ENCODE results near the gene SLF2. TPM values are rescaled to one million over a fixed set of nuclear protein-coding genes. Genes with fewer than 3 reads are reported as not detected.

Gene SLF2
- total RNA-seq, 1 experiment from 2014 or later, result 14.3 TPM

DNA sequence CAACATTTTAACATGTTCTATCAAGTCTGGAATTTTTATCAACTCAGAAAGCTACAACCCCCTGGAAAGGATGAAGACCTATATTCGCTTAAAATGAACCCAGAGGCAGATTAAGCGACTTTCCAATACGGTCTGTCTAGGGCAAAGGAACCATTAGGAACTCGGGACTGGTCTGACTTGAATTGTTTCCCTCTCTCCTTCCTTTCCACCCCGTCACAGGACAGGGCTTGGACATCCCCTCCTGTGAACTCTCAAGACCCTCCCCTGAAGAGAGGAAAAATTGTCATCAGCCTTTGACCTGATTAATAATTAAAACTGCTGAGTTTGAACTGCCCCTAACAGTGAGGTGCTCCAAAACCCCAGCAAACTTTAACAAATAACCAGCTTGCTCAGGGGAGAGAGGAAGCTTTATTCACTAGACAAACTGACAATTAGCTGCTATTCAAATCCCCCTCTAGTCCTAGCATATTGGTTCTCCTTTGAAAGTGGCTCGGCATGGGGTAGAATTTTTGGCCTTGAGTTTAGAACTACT lies 22.6 kb upstream of the SLF2 start:
- Mint-ChIP-seq H3K27me3 (ENCODE audit: low read depth) (peaks cover 6% of the 10 kb centered on the region; the same call in 1 of the 2 replicates), H3K9me3 (peaks cover 6% of the 10 kb centered on the region), H3K4me1 (peaks cover 14% of the 10 kb centered on the region), H3K4me3 (no peak overlapping the region), H3K27ac (no peak overlapping the region), H3K36me3 (no peaks in the 10 kb centered on the region)
- no peak for ATAC-seq
- DNase-seq (ENCODE audit: low spot score), result no peak
- ChIA-PET POLR2A (no interaction called here), CTCF (interaction anchor here (1.0 kb wide), 1 partner anchor 12 kb away, joined by 4 read pairs; no protein-coding TSS in a partner anchor)
- TF ChIP-seq, protein P1, sequence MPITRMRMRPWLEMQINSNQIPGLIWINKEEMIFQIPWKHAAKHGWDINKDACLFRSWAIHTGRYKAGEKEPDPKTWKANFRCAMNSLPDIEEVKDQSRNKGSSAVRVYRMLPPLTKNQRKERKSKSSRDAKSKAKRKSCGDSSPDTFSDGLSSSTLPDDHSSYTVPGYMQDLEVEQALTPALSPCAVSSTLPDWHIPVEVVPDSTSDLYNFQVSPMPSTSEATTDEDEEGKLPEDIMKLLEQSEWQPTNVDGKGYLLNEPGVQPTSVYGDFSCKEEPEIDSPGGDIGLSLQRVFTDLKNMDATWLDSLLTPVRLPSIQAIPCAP (CRISPR knock-in tag; IDR thresholded peaks at IDR 0.05), result no peak
- TF ChIP-seq RELA (CRISPR knock-in tag; IDR thresholded peaks at IDR 0.05; ENCODE audit: borderline replicate concordance) (no peak), TEAD4 (CRISPR knock-in tag; IDR thresholded peaks at IDR 0.05) (no peak), ZNF396 (CRISPR knock-in tag; IDR thresholded peaks at IDR 0.05; ENCODE audit: borderline replicate concordance) (no peak), SOX15 (CRISPR knock-in tag; IDR thresholded peaks at IDR 0.05) (no peak)
- TF ChIP-seq, protein P2, sequence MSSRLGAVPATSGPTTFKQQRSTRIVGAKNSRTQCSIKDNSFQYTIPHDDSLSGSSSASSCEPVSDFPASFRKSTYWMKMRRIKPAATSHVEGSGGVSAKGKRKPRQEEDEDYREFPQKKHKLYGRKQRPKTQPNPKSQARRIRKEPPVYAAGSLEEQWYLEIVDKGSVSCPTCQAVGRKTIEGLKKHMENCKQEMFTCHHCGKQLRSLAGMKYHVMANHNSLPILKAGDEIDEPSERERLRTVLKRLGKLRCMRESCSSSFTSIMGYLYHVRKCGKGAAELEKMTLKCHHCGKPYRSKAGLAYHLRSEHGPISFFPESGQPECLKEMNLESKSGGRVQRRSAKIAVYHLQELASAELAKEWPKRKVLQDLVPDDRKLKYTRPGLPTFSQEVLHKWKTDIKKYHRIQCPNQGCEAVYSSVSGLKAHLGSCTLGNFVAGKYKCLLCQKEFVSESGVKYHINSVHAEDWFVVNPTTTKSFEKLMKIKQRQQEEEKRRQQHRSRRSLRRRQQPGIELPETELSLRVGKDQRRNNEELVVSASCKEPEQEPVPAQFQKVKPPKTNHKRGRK (CRISPR knock-in tag; IDR thresholded peaks at IDR 0.05; ENCODE audit: borderline replicate concordance), result no peak

DNA sequence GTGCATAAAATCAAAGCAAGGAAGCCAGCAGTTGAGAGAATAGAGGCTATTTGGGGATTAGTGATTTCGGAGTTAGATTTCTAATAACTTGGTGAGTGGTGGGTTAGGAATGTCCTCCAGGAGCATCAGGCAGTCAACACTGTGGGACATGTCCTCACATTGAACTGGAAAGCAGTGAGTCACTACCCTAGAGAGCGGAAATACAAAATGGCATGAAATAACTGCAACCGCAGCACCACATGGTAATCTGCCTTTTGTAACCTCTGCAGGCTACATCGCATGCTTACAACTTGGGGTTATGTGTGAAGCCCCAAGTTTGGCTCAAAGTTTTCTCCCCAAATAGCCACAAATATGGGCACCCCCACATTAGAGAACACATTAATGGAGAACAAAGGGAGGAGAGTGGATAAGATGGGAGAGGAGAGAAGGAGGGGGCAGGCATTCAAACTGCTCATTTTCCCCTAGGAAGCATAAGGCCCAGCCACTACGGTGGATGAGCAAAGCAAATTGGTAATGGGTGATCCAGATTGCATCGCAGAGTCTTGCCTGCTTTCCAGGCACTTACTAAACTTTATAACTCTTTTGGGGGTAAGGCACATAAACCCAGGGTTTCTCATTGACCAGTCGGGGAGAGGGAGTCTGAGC lies 22.0 kb upstream of the SLF2 start:
- no peak overlapping the region for H3K4me3 Mint-ChIP-seq
- peaks cover 6% of the 10 kb centered on the region for H3K9me3 Mint-ChIP-seq
- ATAC-seq (peak; percentile 61), DNase-seq (ENCODE audit: low spot score) (no peak)
- H3K27me3 Mint-ChIP-seq (ENCODE audit: low read depth), result peaks cover 6% of the 10 kb centered on the region; the same call in 1 of the 2 replicates
- TF ChIP-seq, protein P3, sequence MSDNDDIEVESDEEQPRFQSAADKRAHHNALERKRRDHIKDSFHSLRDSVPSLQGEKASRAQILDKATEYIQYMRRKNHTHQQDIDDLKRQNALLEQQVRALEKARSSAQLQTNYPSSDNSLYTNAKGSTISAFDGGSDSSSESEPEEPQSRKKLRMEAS (CRISPR knock-in tag; IDR thresholded peaks at IDR 0.05), result peak; percentile 18; the same call in 1 of the 2 replicates
- TF ChIP-seq, protein P4, sequence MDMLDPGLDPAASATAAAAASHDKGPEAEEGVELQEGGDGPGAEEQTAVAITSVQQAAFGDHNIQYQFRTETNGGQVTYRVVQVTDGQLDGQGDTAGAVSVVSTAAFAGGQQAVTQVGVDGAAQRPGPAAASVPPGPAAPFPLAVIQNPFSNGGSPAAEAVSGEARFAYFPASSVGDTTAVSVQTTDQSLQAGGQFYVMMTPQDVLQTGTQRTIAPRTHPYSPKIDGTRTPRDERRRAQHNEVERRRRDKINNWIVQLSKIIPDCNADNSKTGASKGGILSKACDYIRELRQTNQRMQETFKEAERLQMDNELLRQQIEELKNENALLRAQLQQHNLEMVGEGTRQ (CRISPR knock-in tag; IDR thresholded peaks at IDR 0.05), result no peak
- H3K36me3 Mint-ChIP-seq, result no peaks in the 10 kb centered on the region
- ChIA-PET CTCF (interaction anchor here (0.7 to 1.0 kb wide), 2 partner anchors 12 to 61 kb away, joined by 3 to 4 read pairs; no protein-coding TSS in a partner anchor), POLR2A (no interaction called here)
- H3K4me1 Mint-ChIP-seq, result peaks cover 14% of the 10 kb centered on the region
- no peak overlapping the region for H3K27ac Mint-ChIP-seq

DNA sequence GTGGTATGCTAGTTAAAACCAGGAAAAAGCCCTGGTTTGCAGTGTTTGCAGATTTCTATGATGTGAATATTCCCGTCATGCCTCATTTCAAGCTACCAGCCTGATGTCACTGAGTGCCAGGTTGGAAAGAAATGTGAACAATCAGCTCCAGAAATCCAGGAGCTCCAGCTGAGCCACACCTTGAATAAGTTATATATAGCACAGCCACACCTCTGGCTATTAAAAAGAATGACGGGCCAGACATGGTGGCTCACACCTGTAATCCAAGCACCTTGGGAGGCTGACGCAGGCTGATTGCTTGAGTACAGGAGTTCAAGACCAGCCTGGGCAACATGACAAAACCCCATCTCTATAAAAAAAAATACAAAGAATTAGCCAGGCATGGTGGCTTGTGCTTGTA lies 18.7 kb upstream of the SLF2 start:
- CTCF ChIA-PET, result interaction anchor here (0.7 to 1.7 kb wide), 2 partner anchors 15 to 333 kb away, joined by 3 to 9 read pairs; no protein-coding TSS in a partner anchor
- Mint-ChIP-seq H3K4me1 (peaks cover 14% of the 10 kb centered on the region), H3K9me3 (peaks cover 6% of the 10 kb centered on the region), H3K4me3 (no peak overlapping the region), H3K27ac (no peak overlapping the region), H3K36me3 (no peaks in the 10 kb centered on the region), H3K27me3 (ENCODE audit: low read depth) (peaks cover 3% of the 10 kb centered on the region; the same call in 1 of the 2 replicates)
- DNase-seq (ENCODE audit: low spot score) (no peak), ATAC-seq (no peak)
- POLR2A ChIA-PET, result interaction anchor here (0.5 kb wide), 1 partner anchor 452 kb away, joined by 4 read pairs; no protein-coding TSS in a partner anchor
- TF ChIP-seq TCF7 (CRISPR knock-in tag; IDR thresholded peaks at IDR 0.05; ENCODE audit: low read depth) (no peak), ZNF232 (CRISPR knock-in tag; IDR thresholded peaks at IDR 0.05) (no peak), MYBL2 (CRISPR knock-in tag; IDR thresholded peaks at IDR 0.05) (no peak), JAZF1 (CRISPR knock-in tag; IDR thresholded peaks at IDR 0.05) (no peak), JUN (CRISPR knock-in tag; IDR thresholded peaks at IDR 0.05) (no peak), NFE2L1 (CRISPR knock-in tag; IDR thresholded peaks at IDR 0.05) (no peak), NFATC4 (CRISPR knock-in tag; IDR thresholded peaks at IDR 0.05) (no peak), ZNF416 (CRISPR knock-in tag; IDR thresholded peaks at IDR 0.05) (no peak), ZNF219 (CRISPR knock-in tag; IDR thresholded peaks at IDR 0.05; ENCODE audit: borderline replicate concordance) (no peak)
- TF ChIP-seq, protein P5, sequence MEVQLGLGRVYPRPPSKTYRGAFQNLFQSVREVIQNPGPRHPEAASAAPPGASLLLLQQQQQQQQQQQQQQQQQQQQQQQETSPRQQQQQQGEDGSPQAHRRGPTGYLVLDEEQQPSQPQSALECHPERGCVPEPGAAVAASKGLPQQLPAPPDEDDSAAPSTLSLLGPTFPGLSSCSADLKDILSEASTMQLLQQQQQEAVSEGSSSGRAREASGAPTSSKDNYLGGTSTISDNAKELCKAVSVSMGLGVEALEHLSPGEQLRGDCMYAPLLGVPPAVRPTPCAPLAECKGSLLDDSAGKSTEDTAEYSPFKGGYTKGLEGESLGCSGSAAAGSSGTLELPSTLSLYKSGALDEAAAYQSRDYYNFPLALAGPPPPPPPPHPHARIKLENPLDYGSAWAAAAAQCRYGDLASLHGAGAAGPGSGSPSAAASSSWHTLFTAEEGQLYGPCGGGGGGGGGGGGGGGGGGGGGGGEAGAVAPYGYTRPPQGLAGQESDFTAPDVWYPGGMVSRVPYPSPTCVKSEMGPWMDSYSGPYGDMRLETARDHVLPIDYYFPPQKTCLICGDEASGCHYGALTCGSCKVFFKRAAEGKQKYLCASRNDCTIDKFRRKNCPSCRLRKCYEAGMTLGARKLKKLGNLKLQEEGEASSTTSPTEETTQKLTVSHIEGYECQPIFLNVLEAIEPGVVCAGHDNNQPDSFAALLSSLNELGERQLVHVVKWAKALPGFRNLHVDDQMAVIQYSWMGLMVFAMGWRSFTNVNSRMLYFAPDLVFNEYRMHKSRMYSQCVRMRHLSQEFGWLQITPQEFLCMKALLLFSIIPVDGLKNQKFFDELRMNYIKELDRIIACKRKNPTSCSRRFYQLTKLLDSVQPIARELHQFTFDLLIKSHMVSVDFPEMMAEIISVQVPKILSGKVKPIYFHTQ (CRISPR knock-in tag; IDR thresholded peaks at IDR 0.05), result no peak
- TF ChIP-seq, protein P6, sequence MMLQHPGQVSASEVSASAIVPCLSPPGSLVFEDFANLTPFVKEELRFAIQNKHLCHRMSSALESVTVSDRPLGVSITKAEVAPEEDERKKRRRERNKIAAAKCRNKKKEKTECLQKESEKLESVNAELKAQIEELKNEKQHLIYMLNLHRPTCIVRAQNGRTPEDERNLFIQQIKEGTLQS (CRISPR knock-in tag; conservative IDR thresholded peaks at IDR 0.05), result no peak
- TF ChIP-seq, protein P7, sequence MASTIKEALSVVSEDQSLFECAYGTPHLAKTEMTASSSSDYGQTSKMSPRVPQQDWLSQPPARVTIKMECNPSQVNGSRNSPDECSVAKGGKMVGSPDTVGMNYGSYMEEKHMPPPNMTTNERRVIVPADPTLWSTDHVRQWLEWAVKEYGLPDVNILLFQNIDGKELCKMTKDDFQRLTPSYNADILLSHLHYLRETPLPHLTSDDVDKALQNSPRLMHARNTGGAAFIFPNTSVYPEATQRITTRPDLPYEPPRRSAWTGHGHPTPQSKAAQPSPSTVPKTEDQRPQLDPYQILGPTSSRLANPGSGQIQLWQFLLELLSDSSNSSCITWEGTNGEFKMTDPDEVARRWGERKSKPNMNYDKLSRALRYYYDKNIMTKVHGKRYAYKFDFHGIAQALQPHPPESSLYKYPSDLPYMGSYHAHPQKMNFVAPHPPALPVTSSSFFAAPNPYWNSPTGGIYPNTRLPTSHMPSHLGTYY (CRISPR knock-in tag; IDR thresholded peaks at IDR 0.05), result no peak
- TF ChIP-seq, protein P1 (CRISPR knock-in tag; IDR thresholded peaks at IDR 0.05), result no peak
- TF ChIP-seq, protein P8, sequence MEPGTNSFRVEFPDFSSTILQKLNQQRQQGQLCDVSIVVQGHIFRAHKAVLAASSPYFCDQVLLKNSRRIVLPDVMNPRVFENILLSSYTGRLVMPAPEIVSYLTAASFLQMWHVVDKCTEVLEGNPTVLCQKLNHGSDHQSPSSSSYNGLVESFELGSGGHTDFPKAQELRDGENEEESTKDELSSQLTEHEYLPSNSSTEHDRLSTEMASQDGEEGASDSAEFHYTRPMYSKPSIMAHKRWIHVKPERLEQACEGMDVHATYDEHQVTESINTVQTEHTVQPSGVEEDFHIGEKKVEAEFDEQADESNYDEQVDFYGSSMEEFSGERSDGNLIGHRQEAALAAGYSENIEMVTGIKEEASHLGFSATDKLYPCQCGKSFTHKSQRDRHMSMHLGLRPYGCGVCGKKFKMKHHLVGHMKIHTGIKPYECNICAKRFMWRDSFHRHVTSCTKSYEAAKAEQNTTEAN (CRISPR knock-in tag; IDR thresholded peaks at IDR 0.05), result no peak

Data from WTC11 (cell line).